Measurements from ENCODE around the gene PRSS50.

Gene PRSS50

GRCh38 chr3:46709721-46710120 lies 7.9 kb downstream of the PRSS50 start:
- TF ChIP-seq USF1 (IDR thresholded peaks at IDR 0.05): no peak

- TF ChIP-seq CREB1 (IDR thresholded peaks at IDR 0.05; ENCODE audit: low read depth) (no peak), TAF1 (IDR thresholded peaks at IDR 0.05; ENCODE audit: low read depth) (no peak), FOXM1 (IDR thresholded peaks at IDR 0.05; ENCODE audit: borderline replicate concordance, low read depth) (no peak), ZBTB7A (IDR thresholded peaks at IDR 0.05; ENCODE audit: low read depth) (no peak), CEBPB (IDR thresholded peaks at IDR 0.05) (no peak), YY1 (IDR thresholded peaks at IDR 0.05; ENCODE audit: low read depth) (no peak), USF1 (IDR thresholded peaks at IDR 0.05) (no peak), EP300 (IDR thresholded peaks at IDR 0.05; ENCODE audit: borderline replicate concordance) (no peak), REST (IDR thresholded peaks at IDR 0.05; ENCODE audit: low read depth) (no peak), NFIC (IDR thresholded peaks at IDR 0.05) (no peak), TCF12 (IDR thresholded peaks at IDR 0.05; ENCODE audit: low read depth) (no peak), TEAD4 (IDR thresholded peaks at IDR 0.05) (no peak), RAD21 (IDR thresholded peaks at IDR 0.05; ENCODE audit: low read depth) (no peak), EGR1 (IDR thresholded peaks at IDR 0.05) (no peak), MAX (IDR thresholded peaks at IDR 0.05) (no peak)
Observed at GRCh38 chr3:46709157-46709654, 8.5 kb downstream of the PRSS50 start.

GRCh38 chr3:46708401-46709156 lies 9.1 kb downstream of the PRSS50 start:
- TF ChIP-seq NFIC (IDR thresholded peaks at IDR 0.05) (no peak), TAF1 (IDR thresholded peaks at IDR 0.05; ENCODE audit: low read depth) (no peak), USF1 (IDR thresholded peaks at IDR 0.05) (no peak), ZBTB7A (IDR thresholded peaks at IDR 0.05; ENCODE audit: low read depth) (no peak), MAX (IDR thresholded peaks at IDR 0.05) (no peak), RAD21 (IDR thresholded peaks at IDR 0.05; ENCODE audit: low read depth) (no peak), EP300 (IDR thresholded peaks at IDR 0.05; ENCODE audit: borderline replicate concordance) (no peak), CEBPB (IDR thresholded peaks at IDR 0.05) (no peak), EGR1 (IDR thresholded peaks at IDR 0.05) (no peak)

- TF ChIP-seq YY1 (IDR thresholded peaks at IDR 0.05; ENCODE audit: low read depth): no peak
Observed at GRCh38 chr3:46707601-46708011, 10.1 kb downstream of the PRSS50 start.

GRCh38 chr3:46706771-46707582 lies 10.7 kb downstream of the PRSS50 start:
- no peak for TF ChIP-seq YY1 (IDR thresholded peaks at IDR 0.05; ENCODE audit: low read depth)
- TF ChIP-seq MAX (IDR thresholded peaks at IDR 0.05): no peak
- TF ChIP-seq CREB1 (IDR thresholded peaks at IDR 0.05; ENCODE audit: low read depth): no peak
- no peak for TF ChIP-seq TCF12 (IDR thresholded peaks at IDR 0.05; ENCODE audit: low read depth)
- no peak for TF ChIP-seq RAD21 (IDR thresholded peaks at IDR 0.05; ENCODE audit: low read depth)
- no peak for TF ChIP-seq CEBPB (IDR thresholded peaks at IDR 0.05)

- TF ChIP-seq REST (IDR thresholded peaks at IDR 0.05; ENCODE audit: low read depth): no peak
- no peak for TF ChIP-seq ZBTB7A (IDR thresholded peaks at IDR 0.05; ENCODE audit: low read depth)
- TF ChIP-seq RAD21 (IDR thresholded peaks at IDR 0.05; ENCODE audit: low read depth): no peak
- TF ChIP-seq CREB1 (IDR thresholded peaks at IDR 0.05; ENCODE audit: low read depth): no peak
- no peak for TF ChIP-seq EP300 (IDR thresholded peaks at IDR 0.05; ENCODE audit: borderline replicate concordance)
- TF ChIP-seq NFIC (IDR thresholded peaks at IDR 0.05): no peak
- no peak for TF ChIP-seq TCF12 (IDR thresholded peaks at IDR 0.05; ENCODE audit: low read depth)
- TF ChIP-seq TAF1 (IDR thresholded peaks at IDR 0.05; ENCODE audit: low read depth): no peak
- no peak for TF ChIP-seq TEAD4 (IDR thresholded peaks at IDR 0.05)
- no peak for TF ChIP-seq USF1 (IDR thresholded peaks at IDR 0.05)
- TF ChIP-seq YY1 (IDR thresholded peaks at IDR 0.05; ENCODE audit: low read depth): no peak
- no peak for TF ChIP-seq MAX (IDR thresholded peaks at IDR 0.05)
- no peak for TF ChIP-seq EGR1 (IDR thresholded peaks at IDR 0.05)
- TF ChIP-seq FOXM1 (IDR thresholded peaks at IDR 0.05; ENCODE audit: borderline replicate concordance, low read depth): no peak
- no peak for TF ChIP-seq CEBPB (IDR thresholded peaks at IDR 0.05)
Observed at GRCh38 chr3:46705751-46706552, 11.7 kb downstream of the PRSS50 start.

Measured in Ishikawa (cell line).